Stimulated activated CD4-positive, alpha-beta T cell treated with anti-CD3 and anti-CD28 coated beads, Interleukin-4, amount 100 ng/mL, for 1 hour (primary cell): ENCODE measurements around the gene RANBP3.

Experiments
- DNase-seq: peaks from one replicate; pipeline ENCODE4 v3.0.0-alpha.2; 2020

RANBP3 gene

GRCh38 chr19:5921516-5922160, 56.3 kb downstream of the RANBP3 start:
- DNase-seq: no peak

DNA sequence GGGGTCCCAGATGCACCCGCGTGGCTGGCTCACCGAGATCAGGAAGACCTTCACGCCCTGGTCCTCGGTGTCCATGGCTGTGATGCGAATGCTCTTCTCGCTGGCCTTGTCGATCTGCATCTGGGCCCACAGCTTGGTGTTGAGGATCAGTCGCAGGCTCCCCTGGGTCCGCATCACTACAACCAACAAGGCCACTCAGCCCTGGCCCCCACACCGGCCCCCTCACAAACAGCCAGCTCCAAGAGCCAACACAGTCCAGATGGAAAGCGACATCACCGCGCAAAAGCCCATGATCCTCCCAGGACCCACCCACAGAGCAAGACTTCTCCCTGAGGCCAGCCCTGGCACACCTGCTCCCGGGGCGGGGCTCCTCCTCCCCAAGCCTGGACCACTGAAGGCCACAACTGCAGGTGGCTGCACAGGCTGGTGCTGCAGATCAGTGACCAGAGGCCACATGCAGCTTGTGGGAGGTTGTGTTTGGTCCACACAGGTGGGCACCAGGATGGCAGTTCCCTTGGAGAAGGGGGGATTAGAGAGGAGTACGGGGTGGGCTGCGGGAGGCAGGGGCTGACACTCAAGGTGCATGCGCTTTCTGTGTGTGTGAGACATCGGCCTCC, 59.4 kb downstream of the RANBP3 start:
- no peak for DNase-seq

DNA sequence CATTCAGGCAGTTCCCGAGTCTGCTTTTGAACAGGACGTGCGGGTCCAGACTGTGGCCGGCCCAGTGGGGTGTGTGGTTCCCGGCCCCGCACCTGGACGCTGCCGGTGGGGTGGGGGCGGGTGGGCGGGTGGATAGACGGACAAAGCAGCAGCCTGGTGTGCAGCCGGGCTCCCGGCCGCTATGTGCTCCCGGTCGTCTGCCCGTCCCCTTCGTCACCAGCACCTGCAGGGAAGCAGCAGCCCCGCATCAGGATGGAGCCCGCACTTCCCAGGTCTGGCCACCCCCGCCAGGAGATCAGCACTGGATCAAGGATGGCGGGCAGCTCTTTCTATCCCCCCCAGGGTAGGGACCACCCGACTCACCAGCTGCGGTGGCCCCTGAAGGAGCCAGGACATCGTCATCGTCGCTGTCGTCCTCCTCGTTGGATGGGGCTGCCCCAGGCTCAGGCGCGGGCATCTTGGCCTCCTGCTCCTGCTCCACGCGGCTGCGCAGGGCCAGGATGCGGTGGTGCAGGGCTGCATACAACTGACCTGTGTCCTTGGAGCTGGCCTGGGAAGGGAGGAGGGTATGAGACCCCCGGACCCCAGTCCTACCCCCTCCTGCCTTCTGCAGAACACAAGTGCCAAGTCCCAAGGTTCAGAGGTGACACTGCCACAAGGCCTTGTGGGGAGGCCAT, 60.4 kb downstream of the RANBP3 start:
- DNase-seq: no peak

DNA sequence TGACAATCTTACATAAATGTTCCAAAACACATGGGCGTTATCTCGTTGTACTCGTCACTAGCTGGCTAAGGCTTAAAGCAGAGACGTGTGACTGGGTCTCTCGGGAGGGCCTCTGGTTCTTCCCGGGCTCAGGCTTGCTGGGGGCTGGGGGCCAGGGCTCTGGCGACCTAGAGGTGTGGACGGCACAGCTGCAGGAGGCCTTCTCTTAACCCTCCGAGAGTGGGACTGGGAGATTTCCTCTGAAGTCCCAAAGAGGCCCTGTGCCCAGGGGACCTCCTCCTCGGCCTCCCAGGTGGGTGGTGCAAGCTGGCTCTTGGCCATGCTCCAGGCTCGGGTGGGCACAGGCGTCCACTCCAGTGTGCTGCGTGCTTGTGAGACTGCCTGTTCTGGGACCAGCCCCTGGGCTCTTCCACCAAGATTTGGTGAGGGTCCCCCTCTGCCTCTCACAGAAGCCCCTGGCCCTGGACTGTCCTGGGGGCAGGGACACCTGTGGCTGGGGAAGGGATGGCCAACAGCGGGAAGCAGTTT, 61.7 kb downstream of the RANBP3 start:
- DNase-seq: no peak

DNA sequence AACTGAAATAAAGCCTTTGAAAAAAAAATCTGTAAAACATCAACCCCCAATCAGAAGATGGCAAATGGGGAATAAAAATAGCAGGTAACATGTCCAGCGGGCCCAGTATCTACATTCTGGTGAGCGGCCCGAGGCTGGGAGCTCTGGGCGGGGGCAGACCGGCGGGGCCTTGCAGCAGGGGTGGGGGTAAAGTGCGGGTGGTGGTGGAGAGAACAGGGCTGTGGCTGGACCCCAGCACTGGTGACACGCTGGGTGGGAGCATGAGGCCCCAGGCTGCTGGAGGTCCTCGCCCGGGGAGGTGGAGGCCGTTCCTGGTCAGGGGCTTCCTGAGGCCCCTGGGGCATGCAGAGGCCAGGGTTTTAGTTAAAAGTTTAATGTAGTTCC, 62.2 kb downstream of the RANBP3 start:
- DNase-seq: no peak

GRCh38 chr19:5914946-5915781, 62.8 kb downstream of the RANBP3 start:
- no peak for DNase-seq

DNA sequence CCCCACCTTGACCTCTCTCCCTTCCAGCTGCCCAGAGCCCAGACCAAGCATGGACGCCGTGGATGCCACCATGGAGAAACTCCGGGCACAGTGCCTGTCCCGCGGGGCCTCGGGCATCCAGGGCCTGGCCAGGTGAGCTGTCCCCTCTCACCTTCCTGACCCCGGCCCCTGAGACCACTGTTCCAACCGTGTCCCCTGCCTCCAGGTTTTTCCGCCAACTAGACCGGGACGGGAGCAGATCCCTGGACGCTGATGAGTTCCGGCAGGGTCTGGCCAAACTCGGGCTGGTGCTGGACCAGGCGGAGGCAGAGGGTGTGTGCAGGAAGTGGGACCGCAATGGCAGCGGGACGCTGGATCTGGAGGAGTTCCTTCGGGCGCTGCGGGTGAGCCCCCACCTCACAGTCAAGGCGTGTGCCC, 63.6 kb downstream of the RANBP3 start:
- no peak for DNase-seq

GRCh38 chr19:5913739-5914357, 64.1 kb downstream of the RANBP3 start, which contains the start of gene CAPS:
TSS of gene CAPS (plus strand) at chr19:5914254. CDS start at chr19:5914407, 153 bp downstream.
- no peak for DNase-seq

DNA sequence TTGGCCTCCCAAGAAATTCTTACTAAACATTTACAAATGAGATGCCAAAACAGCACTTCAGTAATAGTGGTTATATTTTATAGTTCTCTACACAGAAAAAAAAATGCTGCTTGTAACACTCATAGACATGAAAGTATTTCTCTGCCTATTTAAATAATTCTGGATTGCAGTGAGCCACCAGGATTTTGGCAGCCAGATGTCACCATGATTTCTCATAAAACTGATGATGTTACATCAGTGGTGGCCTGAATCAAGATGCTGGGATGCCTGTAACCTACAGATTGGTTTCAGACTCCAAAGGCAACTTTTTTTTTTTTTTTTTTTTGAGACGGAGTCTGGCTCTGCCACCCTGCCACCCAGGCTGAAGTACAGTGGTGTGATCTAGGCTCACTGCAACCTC, 66.6 kb downstream of the RANBP3 start:
- DNase-seq: no peak

DNA sequence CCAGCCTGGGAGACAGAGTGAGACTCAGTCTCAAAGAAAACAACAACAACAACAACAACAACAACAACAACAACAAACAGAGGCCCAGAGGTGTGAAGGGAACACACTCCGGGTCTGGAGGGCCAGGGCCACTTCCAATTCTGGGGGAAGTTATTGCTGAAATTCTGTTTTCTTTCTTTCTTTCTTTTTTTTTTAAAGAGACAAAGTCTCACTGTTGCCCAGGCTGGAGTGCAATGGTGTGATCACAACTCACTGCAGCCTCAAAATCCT, 67.4 kb downstream of the RANBP3 start:
- no peak for DNase-seq

- DNase-seq: no peak
Measured at GRCh38 chr19:5908773-5909442, 69.0 kb downstream of the RANBP3 start.

DNA sequence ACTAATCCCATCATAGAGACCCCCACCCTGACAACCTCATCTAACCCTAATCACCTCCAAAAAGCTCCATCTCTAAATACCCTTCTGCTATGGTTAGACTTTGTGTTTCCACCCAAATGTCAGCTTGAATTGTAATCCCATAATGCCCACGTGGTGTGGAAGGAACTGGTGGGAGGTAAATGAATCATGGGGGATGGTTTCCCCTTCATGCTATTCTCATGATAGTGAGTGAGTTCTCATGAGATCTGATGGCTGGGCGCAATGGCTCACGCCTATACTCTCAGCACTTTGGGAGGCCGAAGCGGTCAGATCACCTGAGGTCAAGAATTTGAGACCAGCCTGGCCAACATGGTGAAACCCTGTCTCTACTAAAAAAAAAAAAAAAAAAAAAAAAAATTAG, 70.7 kb downstream of the RANBP3 start:
- DNase-seq: no peak

DNA sequence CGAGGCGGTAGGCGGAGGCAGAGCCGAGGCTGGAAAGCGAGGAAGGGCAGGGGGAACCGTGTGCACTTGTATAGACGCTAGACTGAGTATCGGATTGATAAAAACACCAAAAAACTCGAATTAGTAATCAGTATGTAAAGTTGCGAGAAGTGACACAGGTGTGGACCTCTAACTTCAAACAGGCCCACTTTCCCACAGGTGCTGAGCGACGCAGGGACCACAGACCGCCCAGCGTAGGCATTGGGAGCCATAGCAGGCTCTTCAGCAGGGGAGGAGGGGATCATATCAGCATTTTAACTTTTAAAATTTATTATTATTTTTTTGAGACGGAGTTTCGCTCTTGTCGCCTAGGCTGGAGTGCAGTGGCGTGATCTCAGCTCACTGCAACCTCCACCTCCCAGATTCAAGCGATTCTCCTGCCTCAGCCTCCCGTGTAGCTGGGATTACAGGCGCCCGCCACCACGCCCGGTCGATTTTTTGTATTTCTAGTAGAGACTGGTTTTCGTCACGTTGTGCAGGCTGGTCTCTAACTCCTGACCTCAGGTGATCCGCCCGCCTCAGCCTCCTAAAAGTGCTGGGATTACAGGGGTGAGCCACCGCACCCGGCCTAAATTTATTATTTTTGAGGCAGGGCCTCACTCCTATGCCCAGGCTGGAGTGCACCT, 72.7 kb downstream of the RANBP3 start:
- DNase-seq: no peak

- peak; percentile 100 for DNase-seq
Measured at GRCh38 chr19:5904352-5905113, 73.4 kb downstream of the RANBP3 start, which contains the start of gene VMAC. TSS of gene VMAC (plus strand) at chr19:5904872. CDS start at chr19:5904891, 19 bp downstream.

- peak; percentile 98 for DNase-seq
Measured at GRCh38 chr19:5903624-5904351, 74.2 kb downstream of the RANBP3 start, which contains the start of gene NDUFA11. TSS of gene NDUFA11 (minus strand) at chr19:5903790. CDS start at chr19:5903708, 82 bp downstream.

DNA sequence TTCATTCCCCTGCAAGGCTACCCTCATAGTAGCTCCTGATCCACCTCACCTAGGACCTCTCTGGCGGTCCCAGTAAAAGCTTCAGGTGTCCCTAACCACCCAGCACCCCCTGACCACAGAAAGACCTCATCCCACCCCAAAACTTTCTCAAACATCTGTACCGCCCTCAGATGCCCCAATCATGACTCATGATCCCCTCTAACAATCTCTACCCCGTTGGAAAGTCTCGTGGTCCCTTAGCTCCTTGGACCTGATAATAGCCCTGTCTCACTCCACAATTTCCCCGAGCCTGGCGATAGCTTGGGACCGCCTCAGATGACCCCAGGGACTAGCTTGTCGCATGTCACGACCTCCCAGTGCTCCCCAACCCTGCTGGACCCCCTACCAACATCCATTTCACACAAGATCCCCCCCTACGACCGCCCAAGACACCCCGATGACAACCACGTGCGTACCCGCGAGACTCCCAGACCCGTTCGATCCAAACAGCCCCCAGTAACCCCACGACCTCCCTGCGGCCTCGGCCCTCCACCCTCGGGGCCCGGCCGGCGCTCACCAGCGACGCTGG, 74.8 kb downstream of the RANBP3 start:
- no peak for DNase-seq

DNA sequence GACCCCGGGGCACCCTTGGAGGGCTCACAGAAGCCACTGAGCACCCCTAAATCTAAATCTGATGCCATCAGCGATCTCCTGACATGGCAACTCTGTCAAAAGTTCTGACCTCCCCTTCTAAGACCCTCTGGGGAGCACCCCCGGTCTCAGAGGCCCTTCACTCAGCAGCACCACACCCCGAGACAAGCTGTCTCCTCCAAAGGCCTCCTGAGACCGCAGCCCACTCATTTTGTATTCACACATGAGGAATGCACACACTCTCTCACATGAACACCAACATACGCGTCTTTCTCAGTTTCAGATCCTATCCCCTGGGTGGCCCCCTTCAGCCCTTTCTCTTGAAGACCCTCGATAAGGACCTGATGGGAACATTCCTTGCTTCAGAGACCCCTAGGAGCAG, 77.0 kb downstream of the RANBP3 start:
- no peak for DNase-seq

- DNase-seq: no peak
Measured at GRCh38 chr19:5899728-5900526, 78.0 kb downstream of the RANBP3 start.
